ENCODE measurements around the gene CDH13.
A peak's percentile ranks its signal among the peaks of the same experiment; 100 is the strongest.

The CDH13 gene

DNA sequence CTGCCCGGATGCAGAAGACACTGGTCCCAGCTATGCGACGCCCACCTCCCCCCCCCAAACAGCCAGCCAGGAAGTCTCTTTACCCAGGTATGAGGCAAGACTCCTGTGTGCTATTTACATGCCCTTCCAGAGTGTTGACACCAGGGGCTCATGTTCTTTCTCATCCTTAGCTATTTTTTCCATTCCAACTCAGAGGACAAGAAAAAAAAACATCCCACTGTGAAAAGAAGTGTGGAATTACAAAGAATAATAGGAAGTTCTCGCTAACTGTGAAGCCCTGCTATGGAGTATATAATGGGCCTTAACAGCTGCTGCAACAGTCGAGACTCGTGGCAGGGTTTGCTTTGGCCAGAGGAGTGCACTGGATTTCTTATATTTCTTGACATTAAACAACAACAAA is 584.9 kb downstream of the CDH13 start:
- TF ChIP-seq, protein P1, sequence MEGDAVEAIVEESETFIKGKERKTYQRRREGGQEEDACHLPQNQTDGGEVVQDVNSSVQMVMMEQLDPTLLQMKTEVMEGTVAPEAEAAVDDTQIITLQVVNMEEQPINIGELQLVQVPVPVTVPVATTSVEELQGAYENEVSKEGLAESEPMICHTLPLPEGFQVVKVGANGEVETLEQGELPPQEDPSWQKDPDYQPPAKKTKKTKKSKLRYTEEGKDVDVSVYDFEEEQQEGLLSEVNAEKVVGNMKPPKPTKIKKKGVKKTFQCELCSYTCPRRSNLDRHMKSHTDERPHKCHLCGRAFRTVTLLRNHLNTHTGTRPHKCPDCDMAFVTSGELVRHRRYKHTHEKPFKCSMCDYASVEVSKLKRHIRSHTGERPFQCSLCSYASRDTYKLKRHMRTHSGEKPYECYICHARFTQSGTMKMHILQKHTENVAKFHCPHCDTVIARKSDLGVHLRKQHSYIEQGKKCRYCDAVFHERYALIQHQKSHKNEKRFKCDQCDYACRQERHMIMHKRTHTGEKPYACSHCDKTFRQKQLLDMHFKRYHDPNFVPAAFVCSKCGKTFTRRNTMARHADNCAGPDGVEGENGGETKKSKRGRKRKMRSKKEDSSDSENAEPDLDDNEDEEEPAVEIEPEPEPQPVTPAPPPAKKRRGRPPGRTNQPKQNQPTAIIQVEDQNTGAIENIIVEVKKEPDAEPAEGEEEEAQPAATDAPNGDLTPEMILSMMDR (IDR thresholded peaks at IDR 0.05), result no peak
- intact Hi-C loops (cut with DNase I; ENCODE audit: low total_unique reads), result loop anchor here (10.0 kb wide), 1 partner anchor 607 kb away; no protein-coding TSS in a partner anchor

DNA sequence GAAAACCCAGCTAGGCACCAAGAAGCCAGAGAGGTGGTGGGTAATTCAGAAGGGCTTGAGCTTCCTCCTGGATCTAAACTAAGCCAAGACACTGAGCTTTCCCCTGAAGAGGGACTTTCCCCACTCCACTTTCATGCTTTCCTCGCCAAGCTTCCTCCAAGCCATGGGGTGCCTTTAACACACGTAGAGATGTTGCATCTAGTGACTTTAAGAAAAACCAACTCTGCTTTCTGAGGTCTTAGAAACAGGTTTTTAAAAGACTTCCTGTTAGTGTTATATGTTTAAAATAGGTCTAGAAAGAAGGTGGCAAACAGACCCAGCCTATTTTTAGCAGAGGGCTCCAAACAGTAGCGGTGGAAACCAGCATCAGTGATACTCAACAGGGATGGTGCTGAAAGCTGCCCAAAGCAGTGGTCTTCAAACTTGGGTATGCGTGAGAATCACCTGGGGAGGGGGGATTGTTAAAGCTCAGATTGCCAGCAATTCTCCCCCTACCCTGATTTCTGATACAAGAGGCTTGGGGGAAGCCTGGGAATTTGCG is 585.6 kb downstream of the CDH13 start:
- Histone ChIP-seq H3K36me3 (no peaks in the 10 kb centered on the region), H3K4me1 (peaks cover 0 to 12% (median 0%) of the 10 kb centered on the region in 4 donors), H3K27ac (no peak overlapping the region), H3K9me3 (no peaks in the 10 kb centered on the region), H3K27me3 (no peaks in the 10 kb centered on the region), H3K4me3 (no peak overlapping the region)
- intact Hi-C loops (cut with DNase I; ENCODE audit: low total_unique reads), result loop anchor here (10.0 kb wide), 1 partner anchor 608 kb away; no protein-coding TSS in a partner anchor
- TF ChIP-seq, protein P1 (IDR thresholded peaks at IDR 0.05), result no peak
- DNase-seq, result no peak

More for the DNA sequence above, 584.9 kb downstream of the CDH13 start:
- no peak for DNase-seq
- Histone ChIP-seq H3K4me3 (no peak overlapping the region), H3K27me3 (no peaks in the 10 kb centered on the region), H3K9me3 (no peaks in the 10 kb centered on the region), H3K27ac (no peak overlapping the region), H3K4me1 (peaks cover 0 to 12% (median 0%) of the 10 kb centered on the region in 4 donors), H3K36me3 (no peaks in the 10 kb centered on the region)

- Histone ChIP-seq H3K27me3 (no peaks in the 10 kb centered on the region), H3K27ac (no peak overlapping the region), H3K4me1 (peaks cover 0 to 12% (median 0%) of the 10 kb centered on the region in 4 donors), H3K4me3 (no peak overlapping the region), H3K9me3 (no peaks in the 10 kb centered on the region), H3K36me3 (no peaks in the 10 kb centered on the region)
- no peak for DNase-seq
- intact Hi-C loops (cut with DNase I; ENCODE audit: low total_unique reads), result loop anchor here (10.0 kb wide), 1 partner anchor 610 kb away; no protein-coding TSS in a partner anchor
- TF ChIP-seq, protein P1 (IDR thresholded peaks at IDR 0.05), result no peak
These were observed 587.9 kb downstream of the CDH13 start for GRCh38 chr16:83214671-83215070.

- DNase-seq, result no peak
- Histone ChIP-seq H3K4me1 (peaks cover 0 to 20% (median 0%) of the 10 kb centered on the region in 4 donors), H3K9me3 (no peaks in the 10 kb centered on the region), H3K27me3 (no peaks in the 10 kb centered on the region), H3K4me3 (no peak overlapping the region), H3K27ac (no peak overlapping the region), H3K36me3 (no peaks in the 10 kb centered on the region)
- intact Hi-C loops (cut with DNase I; ENCODE audit: low total_unique reads), result loop anchor here (10.0 kb wide), 1 partner anchor 611 kb away; no protein-coding TSS in a partner anchor
- TF ChIP-seq, protein P1 (IDR thresholded peaks at IDR 0.05), result peak in 1 of 2 experiments; percentile 47
These were observed 588.7 kb downstream of the CDH13 start for GRCh38 chr16:83215406-83216001.

GRCh38 chr16:83219285-83219684 is 592.5 kb downstream of the CDH13 start:
- H3K27me3 ChIP-seq, result no peaks in the 10 kb centered on the region
- no peak overlapping the region for H3K27ac ChIP-seq
- TF ChIP-seq, protein P1 (IDR thresholded peaks at IDR 0.05), result no peak
- no peak for DNase-seq
- peaks cover 0 to 9% (median 0%) of the 10 kb centered on the region in 4 donors for H3K4me1 ChIP-seq
- H3K9me3 ChIP-seq, result no peaks in the 10 kb centered on the region
- no peaks in the 10 kb centered on the region for H3K36me3 ChIP-seq
- H3K4me3 ChIP-seq, result no peak overlapping the region
- intact Hi-C loops (cut with DNase I; ENCODE audit: low total_unique reads), result loop anchor here (10.0 kb wide), 1 partner anchor 614 kb away; no protein-coding TSS in a partner anchor

Measured in tibial artery (tissue), 4 donors.